OCI-LY3 (cell line): Measurements from ENCODE around the gene NDFIP1.

Source experiments
- H2AFZ ChIP-seq: fragments of 200-600, 300-600 bp; shearing (Covaris generic); 2 replicates; pipeline ENCODE4 v1.6.0; 2014; ENCODE audit warnings: antibody characterized with exemption, low read depth, low read length
- H3K27ac ChIP-seq: fragments of 200-600, 300-600 bp; sonication (generic); 2 replicates; pipeline ENCODE4 v1.5.1; 2014; ENCODE audit warnings: mild to moderate bottlenecking, low read length, moderate library complexity, mixed read lengths
- H3K27me3 ChIP-seq: fragments of 200-600, 300-600 bp; sonication (generic); 2 replicates; pipeline ENCODE4 v1.6.1; 2014; ENCODE audit warnings: low read depth, low read length, mixed read lengths
- H3K36me3 ChIP-seq: fragments of 200-600, 300-600 bp; sonication (generic); replicated peaks from 2 replicates; pipeline ENCODE3; 2014; ENCODE audit warnings: low read depth, low read length, mixed read lengths
- H3K4me1 ChIP-seq: fragments of 300-600, 200-600 bp; sonication (generic); 2 replicates; pipeline ENCODE4 v1.6.1; 2014; ENCODE audit warnings: low read length, mixed read lengths
- H3K4me2 ChIP-seq: fragments of 200-600, 300-600 bp; sonication (generic); 2 replicates; pipeline ENCODE4 v1.6.1; 2014; ENCODE audit warnings: low read length, mixed read lengths
- H3K4me3 ChIP-seq: fragments of 300-600, 200-600 bp; sonication (generic); 2 replicates; pipeline ENCODE4 v1.5.1; 2014; ENCODE audit warnings: antibody characterized with exemption, mild to moderate bottlenecking, low read length, moderate library complexity
- H3K79me2 ChIP-seq: fragments of 300-600, 200-600 bp; shearing (Covaris generic); 2 replicates; pipeline ENCODE4 v1.6.1; 2014; ENCODE audit warnings: mild to moderate bottlenecking, low read length, mixed read lengths
- H3K9ac ChIP-seq: fragments of 300-600, 200-600 bp; shearing (Covaris generic); 2 replicates; pipeline ENCODE4 v1.6.0; 2014; ENCODE audit warnings: mild to moderate bottlenecking, low read length, moderate library complexity
- H3K9me3 ChIP-seq: fragments of 200-600, 300-600 bp; shearing (Covaris generic); 2 replicates; pipeline ENCODE4 v1.6.1; 2014; ENCODE audit warnings: low read length, mixed read lengths; ENCODE audit not compliant: insufficient read depth
- H4K20me1 ChIP-seq: fragments of 200-600, 300-600 bp; sonication (generic); 2 replicates; pipeline ENCODE4 v1.6.1; 2016; ENCODE audit warnings: low read length, mixed read lengths; ENCODE audit not compliant: insufficient read depth
- CTCF ChIP-seq: fragments of 200-600, 300-600 bp; sonication (generic); IDR thresholded peaks from 2 replicates; pipeline ENCODE4 v1.5.1; 2014; ENCODE audit warnings: antibody characterized with exemption, low read length, low read depth
- EZH2phosphoT487 ChIP-seq: fragments of 200-600 bp; shearing (Covaris generic); IDR thresholded peaks from 2 replicates; pipeline ENCODE4 v1.6.1; 2018; ENCODE audit warnings: antibody characterized with exemption, mixed run types, low read depth

Gene NDFIP1

GRCh38 chr5:142097681-142098080 is 10.9 kb upstream of the NDFIP1 start:
- H3K4me2 ChIP-seq, result no peak overlapping the region
- no peaks in the 10 kb centered on the region for H3K36me3 ChIP-seq
- no peaks in the 10 kb centered on the region for H3K9me3 ChIP-seq
- no peak for TF ChIP-seq CTCF
- no peak for TF ChIP-seq EZH2phosphoT487
- H3K4me3 ChIP-seq, result no peak overlapping the region
- H3K79me2 ChIP-seq, result no peaks in the 10 kb centered on the region
- no peak overlapping the region for H3K9ac ChIP-seq
- no peaks in the 10 kb centered on the region for H3K4me1 ChIP-seq
- no peaks in the 10 kb centered on the region for H4K20me1 ChIP-seq
- H3K27me3 ChIP-seq, result no peaks in the 10 kb centered on the region
- no peak overlapping the region for H2AFZ ChIP-seq
- no peak overlapping the region for H3K27ac ChIP-seq

- H3K27ac ChIP-seq, result no peak overlapping the region
- H3K27me3 ChIP-seq, result no peaks in the 10 kb centered on the region
- no peaks in the 10 kb centered on the region for H3K79me2 ChIP-seq
- TF ChIP-seq CTCF (no peak), EZH2phosphoT487 (no peak)
- no peak overlapping the region for H3K4me2 ChIP-seq
- H3K36me3 ChIP-seq, result no peaks in the 10 kb centered on the region
- no peak overlapping the region for H2AFZ ChIP-seq
- no peak overlapping the region for H3K4me3 ChIP-seq
- H4K20me1 ChIP-seq, result no peaks in the 10 kb centered on the region
- no peak overlapping the region for H3K9ac ChIP-seq
- H3K9me3 ChIP-seq, result no peaks in the 10 kb centered on the region
- no peaks in the 10 kb centered on the region for H3K4me1 ChIP-seq
These were observed 10.3 kb upstream of the NDFIP1 start for GRCh38 chr5:142098275-142098674.

GRCh38 chr5:142098931-142099330 is 9.6 kb upstream of the NDFIP1 start:
- no peak overlapping the region for H3K4me2 ChIP-seq
- TF ChIP-seq CTCF (no peak), EZH2phosphoT487 (no peak)
- no peaks in the 10 kb centered on the region for H3K79me2 ChIP-seq
- H3K4me1 ChIP-seq, result no peaks in the 10 kb centered on the region
- no peak overlapping the region for H3K9ac ChIP-seq
- no peaks in the 10 kb centered on the region for H3K27me3 ChIP-seq
- no peaks in the 10 kb centered on the region for H4K20me1 ChIP-seq
- no peaks in the 10 kb centered on the region for H3K9me3 ChIP-seq
- no peak overlapping the region for H3K27ac ChIP-seq
- no peaks in the 10 kb centered on the region for H3K36me3 ChIP-seq
- H3K4me3 ChIP-seq, result no peak overlapping the region
- H2AFZ ChIP-seq, result no peak overlapping the region

DNA sequence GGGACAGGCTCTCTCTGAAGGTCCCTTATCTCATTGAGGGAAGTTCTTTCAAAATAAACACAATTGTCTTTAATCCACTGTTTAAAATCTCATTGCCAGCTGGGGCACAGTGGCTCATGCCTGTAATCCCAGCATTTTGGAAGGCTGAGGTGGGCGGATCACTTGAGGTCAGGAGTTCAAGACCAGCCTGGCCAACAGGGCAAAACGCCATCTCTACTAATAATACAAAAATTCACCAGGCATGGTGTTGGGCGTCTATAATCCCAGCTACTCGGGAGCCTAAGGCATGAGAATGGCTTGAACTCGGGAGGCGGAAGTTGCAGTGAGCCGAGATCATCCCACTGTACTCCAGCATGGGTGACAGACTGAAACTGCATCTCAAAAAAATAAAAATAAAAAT is 8.3 kb upstream of the NDFIP1 start:
- Histone ChIP-seq H3K79me2 (no peaks in the 10 kb centered on the region), H3K4me2 (no peak overlapping the region), H3K4me3 (no peak overlapping the region), H3K27me3 (no peaks in the 10 kb centered on the region), H3K9me3 (no peaks in the 10 kb centered on the region), H3K4me1 (no peaks in the 10 kb centered on the region), H3K9ac (no peak overlapping the region), H3K36me3 (no peaks in the 10 kb centered on the region), H3K27ac (no peak overlapping the region), H2AFZ (no peak overlapping the region), H4K20me1 (no peaks in the 10 kb centered on the region)
- TF ChIP-seq EZH2phosphoT487, result no peak
- TF ChIP-seq CTCF, result no peak
